GM18951 (cell line): ENCODE results near the gene FAAP24.
A peak's percentile ranks its signal among the peaks of the same experiment; 100 is the strongest.
"Not testable (repeated sequence)": the region's sequence is repeated elsewhere in the genome, so short reads cannot be mapped to it uniquely, and the experiment has no call there.

Experiments used
- POLR2A ChIP-seq: IDR thresholded peaks from 4 replicates; pipeline ENCODE4 v1.6.1; 2011; ENCODE audit warnings: mild to moderate bottlenecking; ENCODE audit not compliant: insufficient read length, insufficient read depth; ENCODE audit errors: extremely low read depth
- in situ Hi-C: fragments of 300-500 bp; cut with MboI; formaldehyde crosslinking; loops from one replicate; pipeline ENCODE4 v1.12.0; 2022; ENCODE audit warnings: low sequenced_read_pairs, mixed read lengths, inconsistent platforms; ENCODE audit not compliant: unreplicated experiment

Gene FAAP24

GRCh38 chr19:32971715-32972540, at the start of gene FAAP24, which contains the start of gene CEP89:
TSS of gene FAAP24 (plus strand) at chr19:32972242. CDS start at chr19:32973197, 955 bp downstream.
TSS of gene CEP89 (minus strand) at chr19:32971958. CDS start at chr19:32971874, 84 bp downstream.
- TF ChIP-seq POLR2A: peak; percentile 87
- in situ Hi-C loops: loop anchor here (10.0 kb wide), 1 partner anchor 143 kb away; no protein-coding TSS in a partner anchor

DNA sequence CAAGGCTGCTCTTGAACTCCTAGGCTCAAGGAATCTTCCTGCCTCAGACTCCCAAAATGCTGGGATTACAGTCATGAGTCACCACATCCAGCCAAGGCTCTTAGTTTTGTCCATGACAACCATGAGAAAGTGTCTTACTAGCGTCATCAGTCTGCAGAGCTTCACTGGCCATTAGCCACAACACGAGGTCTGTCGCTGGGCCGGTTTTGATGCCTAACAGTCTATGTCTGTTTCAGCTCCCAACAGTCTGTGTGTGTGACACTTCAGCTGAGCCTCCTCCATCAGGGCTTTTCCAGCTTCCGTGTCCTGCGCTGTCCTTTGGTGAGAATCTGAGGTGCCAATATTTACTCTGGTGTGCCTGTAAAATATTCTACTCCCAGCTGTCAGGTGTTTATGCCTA, 47.8 kb upstream of the FAAP24 start:
- in situ Hi-C loops: no loop called here
- TF ChIP-seq POLR2A: no peak

- in situ Hi-C loops: no loop called here
- no peak for TF ChIP-seq POLR2A
Measured at GRCh38 chr19:32928806-32929205, 43.2 kb upstream of the FAAP24 start.

DNA sequence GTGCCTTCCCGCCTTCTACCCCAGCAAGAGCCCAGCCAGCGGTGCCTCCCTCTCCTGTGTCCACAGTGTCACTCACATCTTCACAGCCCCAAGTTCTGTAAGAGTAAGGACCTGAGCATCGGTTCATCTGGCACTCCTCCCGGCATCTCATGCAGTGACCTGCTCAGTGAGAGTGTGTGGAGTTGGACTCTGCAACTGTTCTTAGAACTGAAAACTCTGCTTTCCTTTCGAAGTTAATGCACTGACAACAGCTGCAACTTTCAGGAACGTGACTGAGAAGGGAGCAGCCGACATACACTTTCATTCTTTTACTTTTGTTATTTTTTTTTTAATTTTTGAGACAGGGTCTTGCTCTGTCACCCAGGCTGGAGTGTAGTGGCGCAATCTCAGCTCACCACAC, 41.5 kb upstream of the FAAP24 start:
- no peak for TF ChIP-seq POLR2A
- in situ Hi-C loops: no loop called here

DNA sequence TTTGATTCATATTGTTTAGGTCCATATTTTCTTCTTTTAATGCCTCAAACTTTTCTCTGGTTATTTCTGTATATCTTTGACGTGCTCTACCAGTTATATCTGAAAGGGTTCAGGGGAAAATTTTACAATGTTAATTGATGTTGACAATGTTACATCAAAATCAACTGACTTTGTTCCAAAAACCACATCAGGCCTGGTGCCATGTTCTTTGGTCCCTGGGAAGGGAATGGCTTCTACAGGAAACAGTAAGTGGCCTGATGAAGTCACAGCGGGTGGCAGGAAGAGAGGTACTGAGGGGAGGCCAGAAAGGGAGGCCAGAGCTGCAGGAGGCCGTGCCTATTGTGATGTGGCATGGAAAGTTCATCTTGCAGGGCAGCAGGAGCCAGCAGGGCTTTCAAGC, 38.5 kb upstream of the FAAP24 start:
- no peak for TF ChIP-seq POLR2A
- in situ Hi-C loops: no loop called here

DNA sequence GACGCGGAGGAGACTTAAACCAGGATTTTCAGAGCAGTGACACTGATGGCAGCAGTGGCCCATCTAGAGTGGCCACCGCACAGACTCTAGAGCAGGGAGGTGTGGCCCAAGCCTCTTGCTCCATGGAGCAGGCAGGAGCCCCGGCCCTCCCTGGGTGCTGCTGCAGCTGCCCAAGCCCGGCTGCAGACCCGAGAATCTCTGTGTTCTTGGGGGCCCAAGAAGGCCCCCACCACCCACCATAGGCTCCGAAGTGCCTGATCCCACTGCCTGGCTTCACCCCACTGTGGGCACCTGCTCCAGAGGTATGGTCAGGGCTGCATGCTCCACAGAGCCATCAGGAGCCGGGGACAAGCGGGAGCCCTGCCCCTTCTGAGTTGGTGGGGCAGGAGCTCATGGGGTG, 36.4 kb upstream of the FAAP24 start:
- in situ Hi-C loops: no loop called here
- no peak for TF ChIP-seq POLR2A

- in situ Hi-C loops: no loop called here
- TF ChIP-seq POLR2A: no peak
Measured at GRCh38 chr19:32936065-32936464, 36.0 kb upstream of the FAAP24 start.

- in situ Hi-C loops: not testable (repeated sequence)
Measured at GRCh38 chr19:32941273-32941672, 30.8 kb upstream of the FAAP24 start.

- in situ Hi-C loops: no loop called here
Measured at GRCh38 chr19:32945260-32945659, 26.8 kb upstream of the FAAP24 start.

GRCh38 chr19:32966750-32967149, 5.3 kb upstream of the FAAP24 start:
- no peak for TF ChIP-seq POLR2A
- in situ Hi-C loops: no loop called here

More at GRCh38 chr19:32945260-32945659, 26.8 kb upstream of the FAAP24 start:
- no peak for TF ChIP-seq POLR2A

DNA sequence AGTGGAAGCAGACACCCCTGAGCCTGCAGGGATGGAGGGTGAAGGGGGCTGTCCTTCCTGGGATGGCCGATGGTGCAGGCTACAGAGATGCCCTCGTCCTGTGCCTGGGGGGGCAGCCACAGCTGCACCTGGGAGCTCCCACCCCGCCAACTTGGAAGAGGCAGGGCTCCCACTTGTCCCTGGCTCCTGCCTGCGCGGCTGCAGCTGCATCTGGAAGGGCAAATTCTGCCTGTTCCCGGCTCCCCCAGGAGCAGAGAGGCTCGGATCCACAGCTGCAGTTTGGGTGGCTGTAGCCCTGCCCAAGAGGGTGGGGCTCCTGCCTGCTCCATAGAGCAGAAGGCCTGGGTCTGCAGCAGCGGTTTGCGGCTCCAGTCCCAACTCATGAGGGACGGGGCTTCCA, 2.5 kb upstream of the FAAP24 start:
- no peak for TF ChIP-seq POLR2A
- in situ Hi-C loops: no loop called here

- in situ Hi-C loops: loop anchor here (10.0 kb wide), 1 partner anchor 144 kb away; no protein-coding TSS in a partner anchor
- no peak for TF ChIP-seq POLR2A
Measured at GRCh38 chr19:32971012-32971595, 938 bp upstream of the FAAP24 start.

DNA sequence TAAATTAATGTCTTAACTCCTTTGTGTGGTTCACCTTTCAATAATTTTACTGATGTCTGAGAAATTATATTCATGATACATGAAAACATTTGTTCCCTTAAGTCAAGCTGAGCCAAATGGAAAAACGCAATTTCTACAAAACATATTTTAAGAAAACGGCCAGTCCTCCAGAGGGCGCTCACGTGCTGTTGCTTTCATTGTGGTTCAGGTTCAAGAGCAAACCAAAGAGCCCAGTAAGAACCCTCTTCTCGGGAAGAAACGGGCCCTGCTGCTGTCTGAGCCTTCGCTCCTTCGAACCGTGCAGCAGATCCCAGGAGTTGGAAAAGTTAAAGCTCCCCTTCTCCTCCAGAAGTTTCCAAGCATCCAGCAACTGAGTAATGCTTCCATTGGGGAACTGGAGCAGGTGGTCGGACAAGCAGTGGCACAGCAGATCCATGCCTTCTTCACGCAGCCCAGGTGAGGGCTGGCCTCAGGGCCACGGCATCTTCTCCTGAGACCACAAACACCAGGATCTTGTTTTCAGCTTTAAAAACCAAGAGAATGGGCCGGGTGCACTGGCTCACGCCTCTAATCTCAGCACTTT, 4.3 kb downstream of the FAAP24 start:
- no peak for TF ChIP-seq POLR2A
- in situ Hi-C loops: loop anchor here (10.0 kb wide), 1 partner anchor 138 kb away; no protein-coding TSS in a partner anchor
